ENCODE data around the gene TOX3.

GRCh38 chr16:52450916-52451315 lies 96.0 kb downstream of the TOX3 start:
- TF ChIP-seq POLR2A (IDR thresholded peaks at IDR 0.05): no peak
- no peak for TF ChIP-seq CTCF (IDR thresholded peaks at IDR 0.05)

Measured in heart left ventricle (tissue), 13 donors.